ENCODE results near the gene DHX15.

GRCh38 chr4:24565054-24565453 lies 19.3 kb downstream of the DHX15 start:
- TF ChIP-seq, protein P1, sequence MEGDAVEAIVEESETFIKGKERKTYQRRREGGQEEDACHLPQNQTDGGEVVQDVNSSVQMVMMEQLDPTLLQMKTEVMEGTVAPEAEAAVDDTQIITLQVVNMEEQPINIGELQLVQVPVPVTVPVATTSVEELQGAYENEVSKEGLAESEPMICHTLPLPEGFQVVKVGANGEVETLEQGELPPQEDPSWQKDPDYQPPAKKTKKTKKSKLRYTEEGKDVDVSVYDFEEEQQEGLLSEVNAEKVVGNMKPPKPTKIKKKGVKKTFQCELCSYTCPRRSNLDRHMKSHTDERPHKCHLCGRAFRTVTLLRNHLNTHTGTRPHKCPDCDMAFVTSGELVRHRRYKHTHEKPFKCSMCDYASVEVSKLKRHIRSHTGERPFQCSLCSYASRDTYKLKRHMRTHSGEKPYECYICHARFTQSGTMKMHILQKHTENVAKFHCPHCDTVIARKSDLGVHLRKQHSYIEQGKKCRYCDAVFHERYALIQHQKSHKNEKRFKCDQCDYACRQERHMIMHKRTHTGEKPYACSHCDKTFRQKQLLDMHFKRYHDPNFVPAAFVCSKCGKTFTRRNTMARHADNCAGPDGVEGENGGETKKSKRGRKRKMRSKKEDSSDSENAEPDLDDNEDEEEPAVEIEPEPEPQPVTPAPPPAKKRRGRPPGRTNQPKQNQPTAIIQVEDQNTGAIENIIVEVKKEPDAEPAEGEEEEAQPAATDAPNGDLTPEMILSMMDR (IDR thresholded peaks at IDR 0.05): no peak
- TF ChIP-seq POLR2A (IDR thresholded peaks at IDR 0.05): no peak

Measured in testis (tissue), 2 donors.